Breast epithelium (tissue), 3 donors: Measurements from ENCODE around the gene VCL.

ENCODE experiments used
- POLR2AphosphoS5 ChIP-seq, 3 donors: sonication (generic); formaldehyde crosslinking; IDR thresholded peaks; one replicate each; pipeline ENCODE4 v1.6.1; 2017; ENCODE audit warnings: antibody characterized with exemption in 3 of 3
- TF ChIP-seq, protein P1 (sequence below), 3 donors: fragments of 450-650 bp; IDR thresholded peaks; one replicate each; pipeline ENCODE4 v1.5.1; 2016 to 2017; ENCODE audit warnings: antibody characterized with exemption in 3 of 3, mild to moderate bottlenecking in 3 of 3, moderate library complexity in 3 of 3

GRCh38 chr10:74032900-74033655, 35.2 kb downstream of the VCL start:
- TF ChIP-seq, protein P1, sequence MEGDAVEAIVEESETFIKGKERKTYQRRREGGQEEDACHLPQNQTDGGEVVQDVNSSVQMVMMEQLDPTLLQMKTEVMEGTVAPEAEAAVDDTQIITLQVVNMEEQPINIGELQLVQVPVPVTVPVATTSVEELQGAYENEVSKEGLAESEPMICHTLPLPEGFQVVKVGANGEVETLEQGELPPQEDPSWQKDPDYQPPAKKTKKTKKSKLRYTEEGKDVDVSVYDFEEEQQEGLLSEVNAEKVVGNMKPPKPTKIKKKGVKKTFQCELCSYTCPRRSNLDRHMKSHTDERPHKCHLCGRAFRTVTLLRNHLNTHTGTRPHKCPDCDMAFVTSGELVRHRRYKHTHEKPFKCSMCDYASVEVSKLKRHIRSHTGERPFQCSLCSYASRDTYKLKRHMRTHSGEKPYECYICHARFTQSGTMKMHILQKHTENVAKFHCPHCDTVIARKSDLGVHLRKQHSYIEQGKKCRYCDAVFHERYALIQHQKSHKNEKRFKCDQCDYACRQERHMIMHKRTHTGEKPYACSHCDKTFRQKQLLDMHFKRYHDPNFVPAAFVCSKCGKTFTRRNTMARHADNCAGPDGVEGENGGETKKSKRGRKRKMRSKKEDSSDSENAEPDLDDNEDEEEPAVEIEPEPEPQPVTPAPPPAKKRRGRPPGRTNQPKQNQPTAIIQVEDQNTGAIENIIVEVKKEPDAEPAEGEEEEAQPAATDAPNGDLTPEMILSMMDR (IDR thresholded peaks at IDR 0.05): no peak
- no peak for TF ChIP-seq POLR2AphosphoS5 (IDR thresholded peaks at IDR 0.05)
